Measurements from ENCODE around the gene SREK1IP1. TPM values are rescaled to one million over a fixed set of nuclear protein-coding genes. Genes with fewer than 3 reads are reported as not detected.

The SREK1IP1 gene
- total and polyA plus RNA-seq, 9 of the 15 experiments (the other 6 are each of a cell fraction or from before 2014, with no cell fraction given), result 6.9 to 45.2 (median 21.7) TPM

DNA sequence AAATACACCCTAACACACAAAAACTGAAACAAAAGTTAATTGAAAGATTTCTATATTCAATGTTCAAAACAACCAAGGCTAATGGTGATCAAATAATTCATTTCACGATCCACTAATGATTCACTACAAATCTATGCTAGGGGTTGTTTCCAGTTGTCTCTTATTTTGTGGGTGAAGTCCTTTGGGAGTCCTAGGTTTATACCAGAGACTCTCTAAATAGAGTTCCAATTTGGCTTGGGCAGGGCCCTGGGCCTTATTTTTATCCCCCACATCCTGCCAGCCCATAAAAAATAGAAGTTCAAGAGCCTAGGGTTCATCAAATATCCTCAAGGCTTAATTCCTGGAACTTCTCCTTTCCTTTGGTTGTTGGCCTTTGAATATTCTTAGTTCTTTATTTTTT, 26.1 kb downstream of the SREK1IP1 start:
- ChIA-PET CTCF (ENCODE audit: low intra/inter-chr PET ratio) (no interaction called here), POLR2A (no interaction called here)
- FAIRE-seq, result no peak
- no peaks in the 10 kb centered on the region for H3K9me3 ChIP-seq (replicated peaks; ENCODE audit: control insufficient read depth, insufficient read depth, low read depth, low read length)
- ATAC-seq, result no peak
- H3K27ac ChIP-seq (ENCODE audit: extremely low read depth, low read depth, low read length), result no peak overlapping the region
- in situ Hi-C loops (cut with MboI) (no loop called here), intact Hi-C loops (cut with micrococcal nuclease) (no loop called here)
- peaks cover 40% of the 10 kb centered on the region for H3K36me3 ChIP-seq (ENCODE audit: control insufficient read depth, insufficient read depth, low read length)
- no peak overlapping the region for H3K9ac ChIP-seq (ENCODE audit: insufficient read depth in 1 of 2, low read depth in 2 of 2, low read length in 2 of 2)
- TF ChIP-seq MCM3 (IDR thresholded peaks at IDR 0.05), result no peak
- no peak for TF ChIP-seq KAT7 (CRISPR knock-in tag; IDR thresholded peaks at IDR 0.05; ENCODE audit: borderline replicate concordance)
- TF ChIP-seq ETV6 (IDR thresholded peaks at IDR 0.05; ENCODE audit: borderline replicate concordance in 1 of 2, low read depth in 2 of 2, low read length in 1 of 2), result no peak
- no peak for TF ChIP-seq ETV6 (CRISPR knock-in tag; IDR thresholded peaks at IDR 0.05; ENCODE audit: borderline replicate concordance)
- TF ChIP-seq SMC3 (conservative IDR thresholded peaks at IDR 0.05; ENCODE audit: insufficient read depth, low read depth, low read length), result no peak
- no peak for TF ChIP-seq HDAC1 (IDR thresholded peaks at IDR 0.05)
- TF ChIP-seq, protein P1, sequence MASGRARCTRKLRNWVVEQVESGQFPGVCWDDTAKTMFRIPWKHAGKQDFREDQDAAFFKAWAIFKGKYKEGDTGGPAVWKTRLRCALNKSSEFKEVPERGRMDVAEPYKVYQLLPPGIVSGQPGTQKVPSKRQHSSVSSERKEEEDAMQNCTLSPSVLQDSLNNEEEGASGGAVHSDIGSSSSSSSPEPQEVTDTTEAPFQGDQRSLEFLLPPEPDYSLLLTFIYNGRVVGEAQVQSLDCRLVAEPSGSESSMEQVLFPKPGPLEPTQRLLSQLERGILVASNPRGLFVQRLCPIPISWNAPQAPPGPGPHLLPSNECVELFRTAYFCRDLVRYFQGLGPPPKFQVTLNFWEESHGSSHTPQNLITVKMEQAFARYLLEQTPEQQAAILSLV (tag; IDR thresholded peaks at IDR 0.05), result no peak
- TF ChIP-seq RFX5 (IDR thresholded peaks at IDR 0.05; ENCODE audit: low read depth, low read length), result no peak
- no peaks in the 10 kb centered on the region for H3K79me2 ChIP-seq (ENCODE audit: control insufficient read depth, insufficient read depth, low read length)
- H3K9me1 ChIP-seq (ENCODE audit: control insufficient read depth, insufficient read depth, low read length), result no peaks in the 10 kb centered on the region
- no peaks in the 10 kb centered on the region for H3K4me1 ChIP-seq (replicated peaks in 1 of 2; ENCODE audit: control insufficient read depth in 2 of 2, insufficient read depth in 2 of 2, low read length in 2 of 2)
- no peak overlapping the region for H2AFZ ChIP-seq (ENCODE audit: low read depth, low read length)
- H3K4me2 ChIP-seq (ENCODE audit: insufficient read depth, low read length), result no peak overlapping the region
- no peaks in the 10 kb centered on the region for H3K27me3 ChIP-seq (ENCODE audit: control insufficient read depth in 2 of 2, insufficient read depth in 2 of 2, low read length in 2 of 2)
- WGBS (ENCODE audit: insufficient coverage, low coverage, missing lambda C conversion rate), result 95% methylated on average over 1 of the region's 1 CpG
- no peaks in the 10 kb centered on the region for H4K20me1 ChIP-seq (replicated peaks; ENCODE audit: control insufficient read depth, insufficient read depth, low read length)
- no peak for DNase-seq (ENCODE audit: extremely low read depth in 1 of 4, low spot score in 3 of 4)
- BruUV-seq (replicated peaks), result no TSS peak
- H3K4me3 ChIP-seq, result no peak overlapping the region
